GM18520 (cell line): ENCODE measurements around the gene KIF3C.
"Not testable (repeated sequence)": the region's sequence is repeated elsewhere in the genome, so short reads cannot be mapped to it uniquely, and the experiment has no call there.

ENCODE experiments used
- ATAC-seq: cut with Tn5 transposase; IDR thresholded peaks from one replicate; pipeline ENCODE4 v1.9.1; 2021; ENCODE audit not compliant: unreplicated experiment

KIF3C gene

DNA sequence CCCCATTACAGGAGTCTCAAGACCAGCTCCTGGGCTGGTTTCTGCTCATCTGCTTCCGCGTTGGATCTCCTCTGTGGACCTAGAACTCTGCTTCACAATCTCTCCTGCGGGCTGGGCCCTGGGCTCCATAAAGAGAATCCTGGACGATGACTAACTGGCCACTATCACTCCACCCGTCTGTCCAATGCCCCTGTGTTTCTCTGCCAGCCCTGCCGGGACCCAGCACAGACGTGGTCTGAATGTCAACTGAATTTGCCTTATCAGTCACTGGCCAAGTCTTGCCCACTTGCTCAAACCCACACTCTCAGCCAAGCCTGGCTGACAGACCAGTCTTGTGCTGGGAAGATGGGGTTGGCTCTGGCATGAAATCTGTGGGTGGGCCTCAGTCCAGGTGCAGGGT is 17.4 kb downstream of the KIF3C start:
- ATAC-seq, result no peak

DNA sequence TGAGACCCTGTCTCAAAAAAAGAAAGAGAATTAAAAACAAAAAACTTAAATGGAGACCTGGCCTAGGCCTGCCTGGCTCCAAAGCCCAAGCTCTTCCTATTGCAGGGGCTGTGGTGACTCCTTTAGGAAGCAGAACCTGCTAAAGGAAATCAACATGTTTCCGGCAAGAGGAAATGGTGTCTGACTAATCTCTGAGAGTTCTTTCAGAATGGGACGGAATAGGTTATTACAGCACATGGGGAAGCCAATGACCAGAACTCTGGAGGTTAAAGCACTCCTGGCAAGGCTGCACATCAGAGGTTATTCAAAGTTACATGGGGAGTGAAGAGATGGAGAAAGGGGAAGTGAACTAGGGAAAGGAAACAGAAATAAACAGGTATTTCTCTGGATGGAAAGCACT is 21.4 kb downstream of the KIF3C start:
- ATAC-seq, result no peak

DNA sequence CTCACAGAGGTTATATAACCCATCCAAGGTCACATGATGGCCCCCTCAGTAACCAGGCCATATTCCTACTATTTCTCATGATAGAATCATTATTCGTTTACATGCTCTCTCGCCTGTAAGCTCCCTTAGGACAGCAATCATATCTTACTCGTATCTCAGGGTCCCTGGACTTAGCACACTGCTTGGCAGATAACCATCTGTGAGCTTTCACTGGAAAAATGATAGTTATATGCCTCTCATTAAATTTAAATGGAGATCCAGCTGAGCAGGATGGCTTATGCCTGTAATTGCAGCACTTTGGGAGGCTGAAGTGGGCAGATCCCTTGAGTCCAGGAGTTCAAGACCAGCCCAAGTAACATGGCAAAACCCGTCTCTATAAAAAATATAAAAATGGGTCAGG is 21.9 kb downstream of the KIF3C start:
- ATAC-seq, result no peak

DNA sequence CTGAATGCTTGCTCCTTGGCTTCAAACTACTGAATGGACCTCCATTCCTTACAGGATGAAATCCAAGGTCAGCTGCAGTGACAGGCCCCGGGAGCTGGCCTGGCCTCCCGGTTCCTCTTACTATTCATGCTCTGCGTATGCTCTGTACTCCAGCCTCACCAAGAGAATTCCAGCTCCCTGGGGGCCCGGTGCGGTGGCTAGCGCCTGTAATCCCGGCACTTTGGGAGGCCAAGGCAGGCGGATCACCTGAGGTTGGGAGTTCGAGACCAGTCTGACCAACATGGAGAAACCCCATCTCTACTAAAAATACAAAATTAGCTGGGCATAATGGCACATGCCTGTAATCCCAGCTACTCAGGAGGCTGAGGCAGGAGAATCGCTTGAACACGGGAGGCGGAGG is 23.7 kb downstream of the KIF3C start:
- not testable (repeated sequence) for ATAC-seq

DNA sequence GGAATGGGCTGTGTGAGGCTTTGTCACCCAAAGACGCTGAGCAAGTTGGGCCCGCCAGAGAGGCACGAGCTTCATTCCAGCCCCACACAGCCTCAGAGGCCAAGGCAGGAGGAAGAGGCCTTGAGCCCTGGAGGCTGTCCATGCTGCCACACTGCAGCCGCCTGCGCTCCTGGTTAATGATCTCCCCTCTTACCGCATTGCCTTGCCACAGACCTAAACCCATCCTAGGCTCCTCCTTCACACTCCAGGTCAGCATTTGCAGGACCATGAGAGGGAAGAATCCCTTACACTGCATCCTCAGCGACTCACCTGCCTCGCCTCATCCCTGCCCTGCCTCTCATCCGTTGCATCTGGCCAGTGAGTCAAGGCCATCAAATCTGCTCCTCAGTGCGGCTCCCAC is 24.6 kb downstream of the KIF3C start:
- no peak for ATAC-seq

DNA sequence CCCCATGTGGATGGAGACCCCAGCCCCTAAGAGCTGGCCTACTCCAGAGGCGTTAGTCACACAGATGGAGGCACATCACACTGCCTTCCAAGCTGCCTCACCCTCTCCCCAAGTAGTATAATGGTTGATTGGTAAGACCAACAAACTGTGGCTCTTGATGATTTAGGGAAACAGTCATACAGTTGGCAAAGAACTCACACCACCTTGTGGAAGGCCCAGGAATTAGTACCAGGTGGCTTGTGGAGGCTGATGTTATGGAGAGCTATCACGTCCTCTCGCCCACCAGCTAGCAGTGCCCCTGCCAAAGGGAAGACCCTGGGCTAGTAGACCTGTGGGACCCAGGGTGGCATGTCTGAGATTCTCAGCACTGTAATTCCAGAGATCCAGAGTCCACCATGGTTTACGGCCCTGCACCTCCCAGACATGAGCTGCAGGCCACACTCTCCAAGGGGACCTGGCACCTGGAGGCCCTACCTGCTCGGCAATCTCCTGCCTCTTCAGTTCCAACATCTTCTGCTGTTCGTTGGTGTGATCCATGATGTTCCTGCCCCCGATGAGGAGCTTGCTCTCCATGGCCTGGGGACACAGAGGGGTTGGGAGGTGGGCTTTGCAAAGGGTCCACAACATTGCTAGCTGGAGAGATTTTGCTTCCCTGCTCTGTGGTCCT is 26.3 kb downstream of the KIF3C start:
- no peak for ATAC-seq

DNA sequence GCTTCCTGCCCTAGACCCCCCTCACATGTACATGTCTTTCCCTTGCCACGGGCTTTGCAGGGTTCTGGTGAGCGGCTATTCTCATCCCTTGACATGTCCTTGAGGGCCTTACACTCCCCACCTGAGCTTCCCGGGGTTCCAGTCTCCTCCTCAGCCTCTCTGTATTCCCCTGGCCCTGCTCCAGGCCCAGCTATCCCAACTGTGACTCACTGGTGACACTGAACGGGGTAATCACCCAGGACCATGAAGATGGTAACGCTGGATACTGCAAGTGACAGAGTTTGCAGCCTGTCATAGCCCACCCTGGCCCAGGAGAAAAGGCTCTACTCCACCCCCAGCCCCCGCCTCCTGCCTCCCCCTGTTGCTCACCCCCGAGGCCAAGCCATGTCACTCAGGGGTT is 27.3 kb downstream of the KIF3C start:
- ATAC-seq, result no peak

DNA sequence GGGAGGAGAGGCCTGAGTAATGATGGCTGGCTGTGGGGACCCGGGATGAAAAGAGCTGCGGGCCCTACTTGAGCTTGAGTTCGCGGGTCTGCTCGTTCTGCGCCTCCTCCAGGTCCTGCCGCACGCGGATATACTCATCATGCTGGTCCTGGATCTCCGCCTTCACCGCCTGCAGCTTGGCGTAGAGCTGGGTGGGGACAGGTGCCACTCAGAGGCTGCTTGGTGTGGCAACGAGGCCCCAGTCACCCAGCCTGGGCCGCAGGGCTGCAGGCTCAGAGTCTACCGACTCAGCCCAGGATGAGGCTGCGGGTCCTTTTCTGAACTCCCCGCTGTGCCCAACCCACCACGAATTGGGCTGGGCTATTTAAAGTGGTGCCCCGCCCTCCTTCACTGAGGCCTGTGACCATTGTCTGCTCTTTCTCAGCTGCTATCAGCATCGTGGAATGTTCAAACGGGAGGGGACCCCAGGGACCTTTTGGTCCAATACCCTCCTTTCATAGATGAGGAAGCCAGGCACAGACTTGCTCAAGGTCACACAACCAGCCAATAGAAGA is 28.0 kb downstream of the KIF3C start:
- ATAC-seq, result no peak

DNA sequence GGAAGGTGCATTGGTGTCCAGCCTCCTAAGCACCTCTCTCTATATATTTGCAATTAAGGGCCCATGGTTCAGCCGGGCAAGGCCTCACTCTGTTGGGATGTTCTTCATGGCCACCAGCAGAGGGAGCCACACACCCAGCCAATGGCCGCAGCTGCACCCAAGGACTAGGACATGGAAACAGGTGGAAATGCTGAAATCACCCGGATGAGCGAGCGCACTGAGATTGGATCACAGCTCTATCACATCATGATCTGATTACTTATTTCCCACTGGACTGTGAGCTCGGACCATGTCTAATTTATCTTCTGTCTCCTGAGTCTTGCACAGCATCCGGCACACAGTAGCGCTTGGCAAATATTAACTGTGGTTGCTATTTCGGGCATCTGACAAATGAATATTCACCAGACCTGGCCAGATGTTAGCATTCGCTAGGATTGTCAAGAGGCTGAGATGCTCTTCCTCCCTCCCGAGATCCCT is 31.2 kb downstream of the KIF3C start:
- ATAC-seq, result peak; percentile 53

DNA sequence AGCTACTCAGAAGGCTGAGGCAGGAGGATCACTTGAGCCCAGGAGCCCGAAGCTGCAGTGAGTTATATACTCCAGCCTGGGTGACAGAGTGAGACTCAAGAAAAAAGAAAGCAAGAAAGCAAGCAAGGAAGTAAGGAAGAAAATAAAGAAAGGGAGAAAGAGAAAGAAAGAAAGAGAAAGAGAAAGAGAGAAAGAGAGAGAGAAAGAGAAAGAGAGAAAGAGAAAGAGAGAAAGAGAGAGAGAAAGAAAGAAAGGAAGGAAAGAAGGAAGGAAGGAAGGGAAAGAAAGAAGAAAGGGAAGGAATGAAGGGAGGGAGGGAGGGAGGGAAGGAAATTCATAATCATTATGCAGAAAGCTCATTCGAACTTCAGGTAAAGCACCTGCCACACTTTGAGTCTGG is 33.9 kb downstream of the KIF3C start:
- no peak for ATAC-seq

DNA sequence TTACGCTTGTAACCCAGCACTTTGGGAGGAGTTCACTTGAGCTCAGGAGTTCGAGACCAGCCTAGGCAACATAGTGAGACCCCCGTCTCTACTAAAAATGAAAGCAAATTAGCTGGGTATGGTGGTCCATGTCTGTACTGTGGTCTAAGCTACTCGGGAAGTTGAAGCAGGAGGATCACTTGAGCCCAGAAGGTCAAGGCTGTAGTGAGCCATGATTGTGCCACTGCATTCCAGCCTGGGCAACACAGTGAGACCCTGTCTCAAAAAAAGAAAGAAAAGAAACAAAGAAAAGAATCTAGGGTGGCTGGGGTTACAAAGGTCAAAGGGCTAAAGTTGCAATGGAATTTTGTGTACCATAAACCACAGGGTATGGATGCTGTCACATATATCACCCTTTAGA is 41.3 kb downstream of the KIF3C start:
- no peak for ATAC-seq

DNA sequence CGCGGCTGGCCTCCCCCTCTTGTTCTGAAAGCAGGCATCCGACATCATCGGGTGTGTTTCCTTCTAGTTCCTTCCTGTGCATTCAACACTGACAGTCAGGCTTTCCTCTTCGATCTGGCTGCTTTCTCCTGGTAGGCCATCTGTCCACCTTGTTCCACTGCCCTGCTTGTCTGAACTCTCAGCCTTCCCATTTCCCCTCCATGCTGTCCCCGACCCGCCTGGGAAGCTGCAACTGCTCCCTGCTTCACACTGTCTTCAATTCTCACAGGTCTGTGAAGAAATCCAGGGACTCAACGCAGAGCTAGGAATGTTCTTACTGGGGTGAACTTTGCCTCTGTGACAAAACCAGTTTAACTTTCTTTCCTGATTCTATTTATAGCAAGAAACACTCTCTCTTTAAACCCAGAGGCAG is 43.0 kb downstream of the KIF3C start:
- no peak for ATAC-seq

DNA sequence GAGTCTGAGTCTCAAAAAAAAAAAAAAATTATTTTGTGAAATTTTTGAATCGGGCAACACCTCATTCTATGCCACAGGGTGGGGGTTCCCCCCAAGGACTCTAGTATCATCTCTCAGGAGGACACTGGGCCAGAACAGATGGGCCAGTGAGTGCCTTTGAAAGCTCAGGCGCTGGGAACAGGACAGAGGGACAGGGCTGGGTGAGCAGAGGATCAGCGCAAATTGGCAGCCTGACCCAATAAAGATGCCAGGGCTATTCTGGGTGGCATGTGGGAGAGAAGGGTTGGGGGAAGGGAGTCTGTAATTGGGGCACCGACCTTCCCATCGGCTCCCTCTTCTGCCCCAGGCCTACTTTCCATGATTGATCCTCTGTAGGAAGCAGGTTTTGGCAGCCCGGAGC is 44.0 kb downstream of the KIF3C start:
- no peak for ATAC-seq

DNA sequence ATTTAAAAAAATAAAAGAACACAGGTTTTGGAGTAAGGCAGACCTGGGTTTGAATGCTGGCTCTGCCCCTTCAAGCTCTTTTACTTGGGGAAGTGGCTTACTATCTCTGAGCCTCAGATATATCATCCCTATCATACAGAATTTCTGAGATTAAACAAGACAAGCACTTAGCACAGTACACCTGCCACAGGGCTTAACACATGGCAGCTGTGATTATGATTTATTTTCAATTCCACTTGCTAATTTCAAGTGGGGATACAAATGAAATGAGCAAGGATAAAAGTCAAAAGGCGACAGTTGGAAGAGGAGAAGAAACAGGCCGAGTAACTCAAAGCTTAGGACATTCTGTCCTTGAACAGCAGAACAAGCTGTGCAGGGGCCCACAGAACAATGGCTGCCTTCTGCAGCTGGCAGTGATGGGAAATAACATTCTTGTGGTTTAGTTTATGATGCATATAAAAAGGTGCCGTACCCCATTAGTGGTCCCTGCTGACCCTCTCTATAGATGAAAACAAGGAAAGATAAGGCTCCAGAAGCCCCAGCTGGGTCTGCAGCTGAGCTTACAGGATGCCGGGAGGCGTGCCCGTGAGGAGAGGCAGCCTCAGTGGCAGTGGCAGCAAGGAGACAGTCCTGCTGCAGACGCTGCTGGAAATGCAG is 45.3 kb downstream of the KIF3C start:
- no peak for ATAC-seq

DNA sequence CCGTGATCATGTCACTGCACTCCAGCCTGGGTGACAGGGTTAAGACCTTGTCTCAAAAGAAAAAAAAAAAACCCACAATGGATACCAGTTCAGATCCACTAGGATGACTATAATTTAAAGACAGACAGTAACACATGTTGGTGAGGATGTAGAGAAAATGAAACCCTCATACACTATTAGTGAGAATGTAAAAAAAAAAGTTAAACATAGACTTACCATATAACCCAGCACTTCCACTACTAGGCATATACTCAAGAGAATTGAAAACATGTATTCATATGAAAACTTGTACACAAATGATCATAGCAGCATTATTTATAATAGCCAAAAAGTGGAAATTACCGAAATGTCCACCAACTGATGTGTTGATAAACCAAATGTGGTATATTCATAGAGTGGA is 48.7 kb downstream of the KIF3C start:
- no peak for ATAC-seq

DNA sequence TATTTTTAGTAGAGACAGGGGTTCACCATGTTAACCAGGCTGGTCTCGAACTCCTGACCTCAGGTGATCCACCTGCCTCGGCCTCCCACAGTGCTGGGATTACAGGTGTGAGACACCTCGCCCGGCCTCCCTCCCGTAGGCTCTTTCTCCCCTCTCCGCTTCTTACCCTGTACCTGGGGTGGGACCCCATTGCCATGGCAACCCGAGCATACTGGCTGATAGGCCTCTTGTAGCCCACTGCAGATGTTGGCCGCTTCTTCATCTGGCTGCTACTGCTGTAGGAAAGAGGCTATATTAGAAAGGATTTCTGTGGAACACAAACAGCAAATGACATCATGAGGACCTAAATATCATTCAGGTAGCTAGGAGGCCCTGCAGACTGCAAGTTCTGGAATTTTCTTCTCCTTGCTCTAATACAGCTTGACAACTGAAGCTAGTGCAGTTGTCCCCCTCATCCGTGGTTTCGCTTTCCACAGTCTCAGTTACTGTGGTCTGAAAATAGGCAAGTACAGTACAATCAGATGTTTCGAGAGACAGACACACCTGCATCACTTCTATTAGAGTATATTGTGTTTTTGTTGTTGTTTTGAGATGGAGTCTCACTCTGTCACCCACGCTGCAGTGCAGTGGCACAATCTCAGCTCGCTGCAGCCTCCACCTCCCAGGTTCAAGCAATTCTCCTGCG is 52.4 kb downstream of the KIF3C start:
- no peak for ATAC-seq

DNA sequence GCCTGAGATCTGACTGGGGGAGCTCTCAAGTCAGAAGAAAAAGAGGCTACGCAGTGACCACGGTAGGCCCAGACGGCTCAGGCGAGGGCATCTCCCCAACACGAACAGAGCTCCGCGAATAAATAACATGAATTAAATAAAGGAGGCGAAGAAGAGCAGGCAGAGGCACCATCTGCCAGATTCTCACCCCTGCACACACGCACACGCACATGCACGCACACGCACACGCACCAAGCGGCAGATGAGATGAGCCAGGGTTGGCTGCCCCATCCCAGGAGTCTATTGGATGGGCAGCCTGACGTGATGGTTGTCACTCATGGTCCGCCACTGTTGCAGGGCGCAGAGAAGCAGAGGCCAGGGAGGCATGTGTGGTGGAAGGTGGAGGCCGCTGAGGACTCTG is 53.6 kb downstream of the KIF3C start:
- ATAC-seq, result no peak

DNA sequence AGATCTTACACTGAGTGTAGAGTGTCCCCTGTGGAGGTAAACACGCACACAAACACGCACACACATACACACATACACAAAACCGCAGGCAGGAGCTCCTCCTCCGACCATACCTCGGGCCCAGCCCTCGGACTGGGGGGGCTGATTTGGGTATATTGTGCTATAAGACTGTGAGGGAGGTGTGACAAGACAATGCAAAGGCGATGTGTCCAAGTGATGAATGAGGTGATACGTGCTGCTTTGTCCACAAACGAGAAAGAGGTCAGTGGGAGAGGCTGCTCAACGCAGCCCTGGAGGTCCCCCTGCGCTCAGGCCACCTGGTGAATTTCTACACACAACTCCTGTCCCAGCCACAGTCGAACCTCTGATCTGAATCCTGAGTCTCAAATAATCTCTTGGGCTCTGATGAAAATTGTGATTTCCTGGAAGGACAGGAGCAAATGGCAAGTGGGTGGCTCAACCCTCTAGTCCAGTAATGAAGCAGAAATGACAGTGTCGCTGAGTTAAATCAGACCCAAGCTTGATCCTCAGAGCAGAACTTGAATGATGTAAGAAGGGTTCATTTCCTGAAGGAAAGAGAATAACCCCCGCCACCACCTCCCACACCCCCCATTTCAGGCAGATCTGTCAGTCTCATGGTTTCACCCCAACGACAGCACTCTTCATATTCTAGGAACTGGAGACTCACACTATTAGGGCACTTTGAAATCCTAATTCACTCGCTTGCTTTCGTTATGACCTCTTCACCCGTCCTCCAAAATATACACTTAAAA is 55.1 kb downstream of the KIF3C start:
- ATAC-seq, result no peak

DNA sequence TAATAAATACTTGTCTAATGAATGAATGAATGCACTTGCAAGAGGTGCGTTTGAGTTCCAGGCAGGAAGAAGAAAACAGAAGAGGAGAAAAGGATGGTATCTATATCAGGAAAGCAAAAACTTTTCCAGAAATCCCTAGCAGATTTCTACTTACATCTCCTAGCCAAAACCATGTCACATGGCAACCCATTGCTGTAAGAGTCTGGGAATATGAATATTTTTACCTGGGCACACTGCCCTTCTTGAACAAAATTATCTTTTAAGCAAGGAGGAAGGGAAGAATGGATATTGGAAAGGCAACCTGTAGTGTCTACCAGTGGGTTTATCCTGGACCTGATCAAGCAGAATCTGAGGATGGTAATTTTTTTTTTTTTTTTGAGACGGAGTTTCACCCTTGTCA is 59.8 kb downstream of the KIF3C start:
- ATAC-seq, result no peak

DNA sequence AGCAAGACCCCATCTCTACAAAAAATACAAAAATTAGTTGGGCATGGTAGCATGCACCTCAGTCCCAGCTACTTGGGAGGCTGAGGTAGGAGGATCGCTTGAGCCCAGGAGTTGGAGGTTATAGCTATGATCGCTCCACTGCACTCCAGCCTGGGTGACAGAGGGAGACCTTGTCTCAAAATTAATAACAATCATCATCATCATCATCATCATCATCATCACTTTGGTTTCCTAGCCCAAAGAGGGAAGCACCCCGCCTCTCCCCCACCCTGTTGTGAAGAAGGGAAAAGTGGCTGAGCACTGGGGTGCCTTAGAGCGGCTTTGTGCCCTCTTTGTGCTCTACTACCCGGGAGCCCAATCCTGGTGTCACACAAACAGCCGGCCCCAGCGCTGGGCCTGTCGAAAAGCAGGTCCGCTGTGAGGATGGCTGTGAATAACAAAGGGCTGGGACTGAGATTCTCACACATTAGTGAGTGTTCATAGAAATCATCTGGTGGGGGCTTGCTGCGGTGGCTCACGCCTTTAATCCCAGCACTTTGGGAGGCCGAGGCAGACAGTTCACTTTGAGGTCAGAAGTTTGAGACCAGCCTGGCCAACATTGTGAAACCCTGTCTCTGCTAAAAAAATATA is 61.4 kb downstream of the KIF3C start:
- ATAC-seq, result no peak

DNA sequence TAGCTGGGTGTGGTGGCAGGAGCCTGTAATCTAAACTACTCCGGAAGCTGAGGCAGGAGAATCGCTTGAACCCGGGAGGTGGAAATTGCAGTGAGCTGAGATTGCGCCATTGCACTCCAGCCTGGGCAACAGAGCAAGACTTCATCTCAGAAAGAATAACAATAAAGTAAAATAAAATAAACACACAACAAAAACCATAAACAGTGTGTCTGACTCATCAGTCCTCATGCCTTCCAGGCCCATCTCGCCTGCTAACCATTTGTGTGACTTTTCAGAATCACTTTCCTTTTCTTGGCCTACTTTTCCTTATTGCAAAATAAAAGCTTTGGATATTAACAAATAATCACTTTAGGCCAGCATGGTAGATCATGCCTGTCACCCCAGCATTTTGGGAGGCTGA is 62.0 kb downstream of the KIF3C start:
- no peak for ATAC-seq
